T-helper 1 cell treated with Interleukin-12 subunit alpha and Interleukin-12 subunit beta and Interleukin-4 antibody, amounts not matched to agents 30 μg/mL and 1 μg/mL, for 36 hours (primary cell): ENCODE results near the gene RNF157.
"Not testable (repeated sequence)": the region's sequence is repeated elsewhere in the genome, so short reads cannot be mapped to it uniquely, and the experiment has no call there.

Source experiments
- H3K27ac Mint-ChIP-seq: one replicate; pipeline ENCODE4 v1.8.0; 2021; ENCODE audit warnings: mild to moderate bottlenecking, mixed read lengths
- H3K27me3 Mint-ChIP-seq: one replicate; pipeline ENCODE4 v1.8.0; 2021; ENCODE audit warnings: low read depth, mixed read lengths
- H3K36me3 Mint-ChIP-seq: one replicate; pipeline ENCODE4 v1.8.0; 2021; ENCODE audit warnings: low read depth, mixed read lengths
- H3K4me1 Mint-ChIP-seq: one replicate; pipeline ENCODE4 v1.8.0; 2021; ENCODE audit warnings: low read depth, mixed read lengths
- H3K4me3 Mint-ChIP-seq: one replicate; pipeline ENCODE4 v1.8.0; 2021; ENCODE audit warnings: mild to moderate bottlenecking, moderate library complexity, mixed read lengths
- H3K9me3 Mint-ChIP-seq: one replicate; pipeline ENCODE4 v1.8.0; 2021; ENCODE audit warnings: mixed read lengths

The RNF157 gene

DNA sequence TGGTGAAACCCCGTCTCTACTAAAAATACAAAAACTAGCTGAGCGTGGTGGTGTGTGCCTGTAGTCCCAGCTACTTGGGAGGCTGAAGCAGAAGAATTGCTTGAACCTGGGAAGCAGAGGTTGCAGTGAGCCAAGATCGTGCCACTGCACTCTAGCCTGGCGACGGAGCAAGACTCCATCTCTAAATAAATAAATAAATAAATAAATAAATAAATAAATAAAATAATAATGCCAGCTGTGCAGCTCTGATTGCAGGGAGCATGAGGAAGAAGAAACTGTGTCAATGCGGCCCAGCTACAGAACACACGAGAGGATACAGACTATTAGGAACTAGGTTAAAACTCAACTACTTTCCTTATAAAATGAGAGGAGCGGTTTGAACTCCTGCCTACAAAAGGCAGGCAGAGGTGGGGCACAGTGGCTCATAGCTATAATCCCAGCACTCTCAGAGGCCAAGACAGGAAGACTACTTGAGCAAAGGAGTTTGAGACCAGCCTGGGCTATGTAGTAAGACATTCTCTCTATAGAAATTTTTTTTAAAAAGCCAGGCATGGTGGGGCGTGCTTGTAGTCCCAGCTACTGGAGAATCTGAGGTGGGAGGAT lies 34.6 kb downstream of the RNF157 start:
- Mint-ChIP-seq H3K27ac (peak overlapping the region; percentile 59), H3K36me3 (peaks cover 44% of the 10 kb centered on the region), H3K4me1 (peaks cover 47% of the 10 kb centered on the region)
- H3K27me3 Mint-ChIP-seq, H3K4me3 Mint-ChIP-seq, H3K9me3 Mint-ChIP-seq: not testable (repeated sequence)

- Mint-ChIP-seq H3K36me3 (peaks cover 50% of the 10 kb centered on the region), H3K27ac (peak overlapping the region; percentile 0), H3K4me3 (no peak overlapping the region), H3K4me1 (peaks cover 55% of the 10 kb centered on the region), H3K9me3 (no peaks in the 10 kb centered on the region), H3K27me3 (no peaks in the 10 kb centered on the region)
These were observed 36.0 kb downstream of the RNF157 start for GRCh38 chr17:76204277-76204676.

DNA sequence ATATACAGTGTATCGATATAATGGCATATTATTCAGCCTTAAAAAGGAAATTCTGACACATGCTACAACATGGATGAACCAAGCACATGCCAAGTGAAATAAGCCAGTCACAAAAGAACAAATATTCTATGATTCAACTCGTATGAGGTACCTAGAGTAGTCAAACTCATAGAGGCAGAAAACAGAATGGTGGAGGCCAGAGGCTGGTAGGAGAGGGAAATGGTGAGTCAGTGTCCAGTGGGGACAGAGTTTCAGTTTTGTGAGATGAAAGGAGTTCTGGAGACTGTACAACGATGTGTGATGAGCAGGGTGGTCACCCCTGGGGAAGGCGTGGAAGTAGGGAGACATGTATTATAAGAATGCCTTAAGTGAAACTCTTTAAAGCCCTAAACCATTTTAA lies 39.9 kb downstream of the RNF157 start:
- Mint-ChIP-seq H3K4me3 (no peak overlapping the region), H3K27ac (peak overlapping the region; percentile 70), H3K27me3 (no peaks in the 10 kb centered on the region), H3K36me3 (peaks cover 57% of the 10 kb centered on the region), H3K4me1 (peaks cover 49% of the 10 kb centered on the region), H3K9me3 (no peaks in the 10 kb centered on the region)

DNA sequence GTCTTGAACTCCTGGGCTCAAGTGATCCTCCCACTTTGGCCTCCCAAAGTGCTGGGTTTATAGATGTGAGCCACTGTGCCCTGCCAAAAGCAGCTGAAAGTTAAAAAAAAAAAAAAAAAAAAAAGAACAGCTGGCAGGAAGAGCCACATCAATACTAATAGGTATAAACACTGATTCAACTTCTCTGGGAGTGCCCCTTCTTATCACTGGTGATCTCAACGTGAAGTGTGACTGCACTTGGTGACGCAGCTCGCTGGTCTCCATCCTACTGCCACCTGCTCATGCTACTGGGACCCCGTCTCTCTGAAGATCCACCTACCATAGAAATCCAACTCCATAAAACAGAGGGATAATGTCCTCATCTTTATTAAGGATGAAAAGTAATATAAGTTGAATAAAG lies 40.8 kb downstream of the RNF157 start:
- H3K36me3 Mint-ChIP-seq: peaks cover 62% of the 10 kb centered on the region
- H3K27me3 Mint-ChIP-seq: no peaks in the 10 kb centered on the region
- H3K4me3 Mint-ChIP-seq: peak overlapping the region; percentile 66
- peak overlapping the region; percentile 91 for H3K27ac Mint-ChIP-seq
- H3K4me1 Mint-ChIP-seq: peaks cover 54% of the 10 kb centered on the region
- H3K9me3 Mint-ChIP-seq: no peaks in the 10 kb centered on the region

DNA sequence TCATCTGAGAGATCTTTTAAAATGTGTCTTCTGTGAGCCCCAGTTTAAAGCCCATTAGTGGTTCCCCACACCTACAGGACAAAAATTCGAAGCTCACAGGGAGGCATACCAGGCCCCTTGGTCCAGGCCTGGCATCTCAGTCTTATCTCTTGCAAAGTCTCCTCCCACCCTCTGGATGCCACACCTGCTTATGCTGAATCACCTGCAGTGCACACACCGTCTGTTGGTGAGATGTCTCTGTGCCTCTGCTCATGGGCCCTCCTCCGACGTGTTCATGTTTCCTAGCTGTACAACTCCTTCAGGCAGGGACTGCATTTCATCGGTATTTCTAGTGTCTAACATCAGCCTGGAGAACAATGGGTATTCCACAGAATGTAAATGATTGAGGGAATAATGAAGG lies 41.6 kb downstream of the RNF157 start:
- H3K4me3 Mint-ChIP-seq: no peak overlapping the region
- peak overlapping the region; percentile 91 for H3K27ac Mint-ChIP-seq
- H3K36me3 Mint-ChIP-seq: peaks cover 60% of the 10 kb centered on the region

DNA sequence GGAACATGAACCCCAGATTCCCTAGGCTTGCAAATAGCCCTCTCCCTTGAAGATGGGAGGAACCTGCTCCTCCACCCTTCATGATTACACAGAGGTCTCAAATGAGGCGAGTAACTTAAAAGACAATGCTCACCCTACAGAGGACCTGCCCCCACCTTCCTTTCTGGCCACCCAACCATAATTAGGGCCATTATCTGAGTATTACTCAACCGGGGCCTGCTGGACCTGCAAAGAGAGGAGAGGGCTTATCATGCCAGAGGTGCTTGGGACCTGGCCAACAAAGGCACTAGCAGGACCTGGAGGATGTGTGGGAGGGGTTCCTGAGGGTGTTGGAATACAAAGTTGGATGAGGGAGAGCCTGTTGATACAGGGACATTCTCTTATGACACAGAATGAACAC lies 42.4 kb downstream of the RNF157 start:
- no peaks in the 10 kb centered on the region for H3K27me3 Mint-ChIP-seq
- H3K27ac Mint-ChIP-seq: peak overlapping the region; percentile 91
- H3K4me1 Mint-ChIP-seq: peaks cover 63% of the 10 kb centered on the region
- H3K36me3 Mint-ChIP-seq: peaks cover 63% of the 10 kb centered on the region
- H3K9me3 Mint-ChIP-seq: no peaks in the 10 kb centered on the region
- H3K4me3 Mint-ChIP-seq: no peak overlapping the region

More for the DNA sequence above, 41.6 kb downstream of the RNF157 start:
- no peaks in the 10 kb centered on the region for H3K9me3 Mint-ChIP-seq
- peaks cover 56% of the 10 kb centered on the region for H3K4me1 Mint-ChIP-seq
- H3K27me3 Mint-ChIP-seq: no peaks in the 10 kb centered on the region

DNA sequence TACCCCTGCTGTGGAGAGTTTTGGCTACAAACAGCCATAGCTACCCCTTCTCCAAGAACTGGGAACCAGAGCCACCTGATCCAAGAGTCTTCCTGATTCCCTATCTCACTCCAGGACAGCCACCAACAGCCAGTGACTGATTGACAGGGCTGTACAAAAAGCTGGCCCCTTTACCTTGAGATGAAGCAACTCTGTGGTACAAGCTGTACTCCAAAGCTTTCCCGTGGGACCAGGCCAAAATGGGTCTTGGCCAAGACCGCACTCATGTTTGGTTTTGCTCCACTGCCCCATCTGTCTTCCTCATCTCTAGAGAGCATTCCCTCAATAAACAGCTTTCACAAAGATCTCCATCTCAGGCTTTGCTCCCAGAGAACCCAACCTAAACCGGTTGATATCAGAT lies 43.6 kb downstream of the RNF157 start:
- Mint-ChIP-seq H3K36me3 (peaks cover 59% of the 10 kb centered on the region), H3K4me3 (no peak overlapping the region), H3K4me1 (peaks cover 68% of the 10 kb centered on the region)

DNA sequence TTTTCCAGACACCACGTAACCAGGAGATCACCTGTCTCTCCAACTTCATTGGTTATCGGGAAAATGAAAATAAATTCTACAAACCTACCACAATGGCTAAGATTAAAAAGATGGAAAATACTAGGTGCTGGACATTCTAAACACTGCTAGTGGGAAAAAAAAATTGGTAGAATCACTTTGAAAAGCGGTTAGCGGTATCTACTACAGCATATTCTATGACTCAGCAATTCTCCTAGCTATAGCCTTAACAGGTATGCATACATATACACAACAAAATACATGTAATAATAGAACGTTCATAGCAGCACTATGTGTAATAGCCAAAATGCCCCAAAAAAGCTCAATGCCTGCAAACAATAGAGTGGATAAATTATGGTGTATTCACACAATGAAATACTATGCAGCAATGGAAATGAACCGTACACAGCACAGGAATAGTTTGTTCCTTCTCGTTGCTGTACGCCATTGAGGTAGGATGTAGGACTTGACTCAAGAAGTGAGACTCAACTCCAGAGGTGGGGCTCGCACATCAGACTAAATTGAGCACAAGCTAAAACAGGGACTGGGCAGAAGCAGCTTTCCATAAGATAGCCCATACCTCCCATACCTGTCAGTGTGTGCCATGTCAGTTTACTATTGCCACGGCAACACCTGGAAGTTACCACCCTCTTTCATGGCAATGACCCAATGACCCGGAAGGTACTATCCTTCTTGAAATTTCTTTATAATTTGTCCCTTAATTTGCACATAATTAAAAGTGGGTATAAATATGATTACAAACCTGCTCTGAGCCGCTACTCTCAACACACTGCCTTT lies 44.8 kb downstream of the RNF157 start:
- Mint-ChIP-seq H3K27ac (peak overlapping the region; percentile 99), H3K27me3 (no peaks in the 10 kb centered on the region), H3K4me3 (no peak overlapping the region), H3K4me1 (peaks cover 67% of the 10 kb centered on the region), H3K9me3 (no peaks in the 10 kb centered on the region), H3K36me3 (peaks cover 56% of the 10 kb centered on the region)

More for the DNA sequence above, 43.6 kb downstream of the RNF157 start:
- Mint-ChIP-seq H3K9me3 (no peaks in the 10 kb centered on the region), H3K27ac (no peak overlapping the region), H3K27me3 (no peaks in the 10 kb centered on the region)

GRCh38 chr17:76193591-76193990 lies 46.7 kb downstream of the RNF157 start:
- Mint-ChIP-seq H3K9me3 (no peaks in the 10 kb centered on the region), H3K4me3 (peak overlapping the region; percentile 77), H3K36me3 (peaks cover 50% of the 10 kb centered on the region), H3K27me3 (no peaks in the 10 kb centered on the region), H3K4me1 (peaks cover 65% of the 10 kb centered on the region), H3K27ac (peak overlapping the region; percentile 99)

DNA sequence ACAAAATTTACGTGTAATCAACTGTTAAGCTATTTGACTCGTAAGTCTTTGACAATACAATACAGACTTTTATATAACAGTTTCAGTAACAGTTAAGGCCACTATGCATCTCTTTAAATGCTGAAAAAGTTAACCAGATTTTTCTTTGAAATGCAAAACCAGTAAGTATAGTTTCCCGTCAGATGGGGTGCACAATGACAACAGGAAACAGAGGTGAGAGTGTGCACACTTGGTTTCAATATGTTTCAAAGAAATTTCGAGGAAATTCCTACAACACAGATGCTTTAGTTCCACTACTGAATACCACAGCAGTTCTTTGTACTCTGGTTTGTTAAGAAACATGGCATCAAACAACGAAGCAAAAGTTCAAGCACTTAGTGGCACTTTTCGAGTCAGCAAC lies 48.4 kb downstream of the RNF157 start:
- Mint-ChIP-seq H3K4me1 (peaks cover 62% of the 10 kb centered on the region), H3K36me3 (peaks cover 44% of the 10 kb centered on the region), H3K27me3 (no peaks in the 10 kb centered on the region), H3K4me3 (peak overlapping the region; percentile 77), H3K9me3 (no peaks in the 10 kb centered on the region), H3K27ac (peak overlapping the region; percentile 99)

DNA sequence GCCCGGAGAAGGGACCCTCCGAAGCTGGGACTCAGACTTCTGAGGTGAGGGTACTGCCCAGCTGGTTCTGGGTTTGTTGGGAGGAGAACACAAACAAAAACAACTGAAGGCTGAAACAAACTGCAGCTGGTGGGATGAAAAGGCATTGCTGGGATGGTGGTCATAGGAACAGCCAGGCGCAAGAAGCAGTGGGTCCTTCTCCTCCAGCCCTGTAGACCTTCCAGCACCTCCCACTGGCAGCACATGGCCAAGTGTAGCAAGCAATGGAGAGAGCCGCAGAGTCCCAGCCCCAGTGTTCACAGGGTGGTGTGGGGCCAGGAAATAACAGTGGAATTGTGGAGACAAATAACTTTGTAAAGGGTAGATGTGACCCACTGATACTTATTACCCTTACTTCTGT lies 50.6 kb downstream of the RNF157 start:
- Mint-ChIP-seq H3K27me3 (no peaks in the 10 kb centered on the region), H3K27ac (peak overlapping the region; percentile 92), H3K4me1 (peaks cover 61% of the 10 kb centered on the region), H3K4me3 (peak overlapping the region; percentile 56), H3K9me3 (no peaks in the 10 kb centered on the region), H3K36me3 (peaks cover 33% of the 10 kb centered on the region)

- H3K4me1 Mint-ChIP-seq: peaks cover 63% of the 10 kb centered on the region
- no peaks in the 10 kb centered on the region for H3K9me3 Mint-ChIP-seq
- no peaks in the 10 kb centered on the region for H3K27me3 Mint-ChIP-seq
- peak overlapping the region; percentile 92 for H3K27ac Mint-ChIP-seq
- H3K36me3 Mint-ChIP-seq: peaks cover 34% of the 10 kb centered on the region
- H3K4me3 Mint-ChIP-seq: peak overlapping the region; percentile 56
These were observed 51.0 kb downstream of the RNF157 start for GRCh38 chr17:76189247-76189646.

GRCh38 chr17:76188213-76189016 lies 51.9 kb downstream of the RNF157 start:
- Mint-ChIP-seq H3K9me3 (no peaks in the 10 kb centered on the region), H3K27ac (peak overlapping the region; percentile 68), H3K27me3 (no peaks in the 10 kb centered on the region), H3K36me3 (peaks cover 31% of the 10 kb centered on the region), H3K4me3 (peak overlapping the region; percentile 41), H3K4me1 (peaks cover 56% of the 10 kb centered on the region)

- H3K4me1 Mint-ChIP-seq: peaks cover 48% of the 10 kb centered on the region
- not testable (repeated sequence) for H3K9me3 Mint-ChIP-seq, H3K4me3 Mint-ChIP-seq, H3K27me3 Mint-ChIP-seq
- H3K36me3 Mint-ChIP-seq: peaks cover 32% of the 10 kb centered on the region
- peak overlapping the region; percentile 49 for H3K27ac Mint-ChIP-seq
These were observed 53.5 kb downstream of the RNF157 start for GRCh38 chr17:76186774-76187173.
